Measurements from ENCODE around the gene SPEG. TPM values are rescaled to one million over a fixed set of nuclear protein-coding genes. Genes with fewer than 3 reads are reported as not detected.

The SPEG gene
- total RNA-seq, 1 donor from 2014 or later: 6.5 TPM

GRCh38 chr2:219477179-219477578, 42.5 kb downstream of the SPEG start:
- no peaks in the 10 kb centered on the region for H3K36me3 ChIP-seq
- H3K27ac ChIP-seq: no peak overlapping the region
- ATAC-seq: no peak
- TF ChIP-seq, protein P1, sequence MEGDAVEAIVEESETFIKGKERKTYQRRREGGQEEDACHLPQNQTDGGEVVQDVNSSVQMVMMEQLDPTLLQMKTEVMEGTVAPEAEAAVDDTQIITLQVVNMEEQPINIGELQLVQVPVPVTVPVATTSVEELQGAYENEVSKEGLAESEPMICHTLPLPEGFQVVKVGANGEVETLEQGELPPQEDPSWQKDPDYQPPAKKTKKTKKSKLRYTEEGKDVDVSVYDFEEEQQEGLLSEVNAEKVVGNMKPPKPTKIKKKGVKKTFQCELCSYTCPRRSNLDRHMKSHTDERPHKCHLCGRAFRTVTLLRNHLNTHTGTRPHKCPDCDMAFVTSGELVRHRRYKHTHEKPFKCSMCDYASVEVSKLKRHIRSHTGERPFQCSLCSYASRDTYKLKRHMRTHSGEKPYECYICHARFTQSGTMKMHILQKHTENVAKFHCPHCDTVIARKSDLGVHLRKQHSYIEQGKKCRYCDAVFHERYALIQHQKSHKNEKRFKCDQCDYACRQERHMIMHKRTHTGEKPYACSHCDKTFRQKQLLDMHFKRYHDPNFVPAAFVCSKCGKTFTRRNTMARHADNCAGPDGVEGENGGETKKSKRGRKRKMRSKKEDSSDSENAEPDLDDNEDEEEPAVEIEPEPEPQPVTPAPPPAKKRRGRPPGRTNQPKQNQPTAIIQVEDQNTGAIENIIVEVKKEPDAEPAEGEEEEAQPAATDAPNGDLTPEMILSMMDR (IDR thresholded peaks at IDR 0.05): no peak
- H3K4me3 ChIP-seq: no peak overlapping the region
- DNase-seq: no peak
- peaks cover 34% of the 10 kb centered on the region for H3K27me3 ChIP-seq (ENCODE audit: low read depth)
- H3K4me1 ChIP-seq: no peaks in the 10 kb centered on the region
- intact Hi-C loops (cut with DNase I): no loop called here
- H3K9me3 ChIP-seq: no peaks in the 10 kb centered on the region

GRCh38 chr2:219477815-219478214, 43.2 kb downstream of the SPEG start:
- peaks cover 37% of the 10 kb centered on the region for H3K27me3 ChIP-seq (ENCODE audit: low read depth)
- no peaks in the 10 kb centered on the region for H3K4me1 ChIP-seq
- H3K27ac ChIP-seq: no peak overlapping the region

GRCh38 chr2:219478916-219479315, 44.3 kb downstream of the SPEG start:
- Histone ChIP-seq H3K4me1 (no peaks in the 10 kb centered on the region), H3K9me3 (no peaks in the 10 kb centered on the region), H3K27ac (no peak overlapping the region), H3K36me3 (no peaks in the 10 kb centered on the region), H3K4me3 (no peak overlapping the region), H3K27me3 (ENCODE audit: low read depth) (peaks cover 39% of the 10 kb centered on the region)
- DNase-seq (no peak), ATAC-seq (no peak)
- TF ChIP-seq, protein P1 (IDR thresholded peaks at IDR 0.05): no peak
- intact Hi-C loops (cut with DNase I): no loop called here

More at GRCh38 chr2:219477815-219478214, 43.2 kb downstream of the SPEG start:
- Histone ChIP-seq H3K4me3 (no peak overlapping the region), H3K36me3 (no peaks in the 10 kb centered on the region), H3K9me3 (no peaks in the 10 kb centered on the region)
- TF ChIP-seq, protein P1 (IDR thresholded peaks at IDR 0.05): no peak
- ATAC-seq (no peak), DNase-seq (no peak)
- intact Hi-C loops (cut with DNase I): no loop called here

DNA sequence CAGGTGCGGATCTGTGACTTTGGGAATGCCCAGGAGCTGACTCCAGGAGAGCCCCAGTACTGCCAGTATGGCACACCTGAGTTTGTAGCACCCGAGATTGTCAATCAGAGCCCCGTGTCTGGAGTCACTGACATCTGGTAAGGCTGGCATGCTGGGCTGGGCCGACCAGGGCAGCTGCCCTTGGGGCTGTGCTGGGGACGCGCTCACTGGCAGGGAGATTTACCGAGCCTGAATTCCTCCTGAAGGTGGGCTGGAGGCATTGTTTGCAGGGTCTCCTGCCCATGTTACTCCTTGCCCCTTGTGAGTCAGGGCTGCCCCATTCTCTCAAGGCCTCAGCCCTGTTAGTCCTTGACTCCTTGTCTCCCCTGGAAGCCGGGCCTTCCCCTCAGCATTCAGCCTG, 45.4 kb downstream of the SPEG start:
- Histone ChIP-seq H3K4me1 (peaks cover 4% of the 10 kb centered on the region), H3K9me3 (no peaks in the 10 kb centered on the region), H3K4me3 (no peak overlapping the region), H3K27me3 (ENCODE audit: low read depth) (peaks cover 48% of the 10 kb centered on the region), H3K27ac (no peak overlapping the region), H3K36me3 (no peaks in the 10 kb centered on the region)
- intact Hi-C loops (cut with DNase I): no loop called here
- ATAC-seq (no peak), DNase-seq (no peak)
- TF ChIP-seq, protein P1 (IDR thresholded peaks at IDR 0.05): no peak

GRCh38 chr2:219482674-219483405, 48.2 kb downstream of the SPEG start:
- H3K4me1 ChIP-seq: peaks cover 4% of the 10 kb centered on the region
- TF ChIP-seq, protein P1 (IDR thresholded peaks at IDR 0.05): no peak
- H3K36me3 ChIP-seq: no peaks in the 10 kb centered on the region
- H3K27ac ChIP-seq: no peak overlapping the region
- ATAC-seq: no peak
- intact Hi-C loops (cut with DNase I): no loop called here
- peaks cover 64% of the 10 kb centered on the region for H3K27me3 ChIP-seq (ENCODE audit: low read depth)
- H3K9me3 ChIP-seq: no peaks in the 10 kb centered on the region
- no peak overlapping the region for H3K4me3 ChIP-seq
- DNase-seq: no peak
